GM12878 (cell line): ENCODE results near the gene MYBPC2. TPM values are rescaled to one million over a fixed set of nuclear protein-coding genes. Genes with fewer than 3 reads are reported as not detected.

ENCODE experiments used
- BCLAF1 ChIP-seq: fragments of 450-650 bp; IDR thresholded peaks from 2 replicates; pipeline ENCODE4 v1.6.1; 2017; ENCODE audit warnings: antibody characterized with exemption, mild to moderate bottlenecking, moderate library complexity
- CHD2 ChIP-seq: IDR thresholded peaks from 2 replicates; pipeline ENCODE4 v1.6.1; 2011; ENCODE audit warnings: low read depth, low read length, improper control_type of control experiment, borderline replicate concordance
- EP300 ChIP-seq, 2 experiments: fragments of 150-350 bp in 1 of 2; IDR thresholded peaks; 2 replicates each; pipeline ENCODE4 v1.6.1; 2011 to 2012; ENCODE audit warnings: low read depth in 2 of 2, low read length in 2 of 2, borderline replicate concordance in 1 of 2, improper control_type of control experiment in 1 of 2, inconsistent platforms in 1 of 2; ENCODE audit not compliant: control insufficient read depth in 1 of 2
- FOXM1 ChIP-seq: IDR thresholded peaks from 2 replicates; pipeline ENCODE4 v1.6.1; 2012; ENCODE audit warnings: low read depth, mild to moderate bottlenecking, inconsistent platforms, low read length, moderate library complexity
- GATAD2B ChIP-seq: fragments of 450-650 bp; conservative IDR thresholded peaks from 2 replicates; pipeline ENCODE4 v1.6.1; 2017; ENCODE audit warnings: low read depth, mild to moderate bottlenecking, moderate library complexity
- IKZF1 ChIP-seq: fragments of 450-650 bp; conservative IDR thresholded peaks from 2 replicates; pipeline ENCODE4 v1.6.1; 2017; ENCODE audit warnings: antibody characterized with exemption, mild to moderate bottlenecking
- JUNB ChIP-seq: IDR thresholded peaks from 2 replicates; pipeline ENCODE4 v1.6.1; 2016; ENCODE audit warnings: antibody characterized with exemption, mild to moderate bottlenecking
- MYB ChIP-seq: fragments of 150-350 bp; IDR thresholded peaks from 2 replicates; pipeline ENCODE4 v1.6.1; 2014; ENCODE audit warnings: mild to moderate bottlenecking, low read depth, low read length, borderline replicate concordance
- NBN ChIP-seq: fragments of 450-650 bp; IDR thresholded peaks from 2 replicates; pipeline ENCODE4 v1.6.1; 2016
- NFYA ChIP-seq: IDR thresholded peaks from 2 replicates; pipeline ENCODE4 v1.6.1; 2011; ENCODE audit warnings: low read depth, mild to moderate bottlenecking, low read length, improper control_type of control experiment, borderline replicate concordance
- PAX5 ChIP-seq: IDR thresholded peaks from 2 replicates; pipeline ENCODE4 v1.6.1; 2011; ENCODE audit warnings: low read depth, low read length, borderline replicate concordance
- PML ChIP-seq: IDR thresholded peaks from 2 replicates; pipeline ENCODE4 v1.6.1; 2012; ENCODE audit warnings: low read length, inconsistent platforms
- RELA ChIP-seq: fragments of 450-650 bp; IDR thresholded peaks from 2 replicates; pipeline ENCODE4 v1.8.0; 2014; ENCODE audit warnings: borderline replicate concordance; ENCODE audit not compliant: partially characterized antibody
- SIN3A ChIP-seq: IDR thresholded peaks from 2 replicates; pipeline ENCODE4 v1.6.1; 2012; ENCODE audit warnings: low read depth, low read length, improper control_type of control experiment
- SMAD5 ChIP-seq: IDR thresholded peaks from 2 replicates; pipeline ENCODE4 v1.6.1; 2016; ENCODE audit warnings: antibody characterized with exemption, low read depth
- SP1 ChIP-seq: IDR thresholded peaks from one replicate; pipeline ENCODE4 v1.6.1; 2011; ENCODE audit warnings: low read depth, low read length
- YY1 ChIP-seq: IDR thresholded peaks from 2 replicates; pipeline ENCODE4 v1.6.1; 2011; ENCODE audit warnings: low read depth, mild to moderate bottlenecking, low read length
- ZBED1 ChIP-seq: IDR thresholded peaks from 2 replicates; pipeline ENCODE4 v1.6.1; 2016; ENCODE audit warnings: borderline replicate concordance
- polyA plus RNA-seq, 11 experiments: library from polyadenylated mRNA; depleted of rRNA in 4 of 11; unstranded in 6 of 11; stranded (reverse) in 5 of 11; fragments of >200 nt; fragmentation: Nextera tagmentation in 4 of 11; fragmentation: Illumina TruSeq in 1 of 11; extraction: Ambion mirVana in 4 of 11; extraction: Trizol in 1 of 11; gene quantifications; 1 replicate in 1 of 11; 2 replicates in 10 of 11; pipeline versions ENCODE4 v1.2.1 to v1.2.3, GENCODE V29; 2011 to 2016; ENCODE audit warnings: inconsistent platforms in 2 of 11, missing spikeins in 2 of 11, low read depth in 1 of 11
- total RNA-seq, 4 experiments: library from RNA; depleted of rRNA in 3 of 4; stranded (reverse); fragments of >200 nt in 3 of 4; fragmentation: Illumina TruSeq in 1 of 4; extraction: Trizol in 1 of 4; gene quantifications; 2 replicates each; pipeline versions ENCODE4 v1.2.1 to v1.2.3, GENCODE V29; 2013 to 2021
- TF ChIP-seq, protein P1 (sequence below): IDR thresholded peaks from 2 replicates; pipeline ENCODE4 v1.6.1; 2011; ENCODE audit warnings: mild to moderate bottlenecking, low read depth, low read length, moderate library complexity; ENCODE audit not compliant: insufficient replicate concordance
- TF ChIP-seq, protein P2 (sequence below): fragments of 450-650 bp; conservative IDR thresholded peaks from 2 replicates; pipeline ENCODE4 v1.6.1; 2017; ENCODE audit warnings: mild to moderate bottlenecking, moderate library complexity
- TF ChIP-seq, protein P3 (sequence below): IDR thresholded peaks from 2 replicates; pipeline ENCODE4 v1.6.1; 2011; ENCODE audit warnings: borderline replicate concordance, low read depth, mild to moderate bottlenecking, moderate library complexity, low read length; ENCODE audit not compliant: insufficient read depth, poor library complexity, severe bottlenecking

MYBPC2 gene
- total and polyA plus RNA-seq, 10 of the 15 experiments (the other 5 are each of a cell fraction or from before 2014, with no cell fraction given) = 0.09 to 2.6 (median 0.61) TPM

GRCh38 chr19:50419580-50420035, 13.1 kb upstream of the MYBPC2 start (continued):
- TF ChIP-seq BCLAF1 = no peak
- 0 out of 2 replicates have a peak, but pooled peaks have one; percentile 57 for TF ChIP-seq SMAD5
- TF ChIP-seq, protein P1, sequence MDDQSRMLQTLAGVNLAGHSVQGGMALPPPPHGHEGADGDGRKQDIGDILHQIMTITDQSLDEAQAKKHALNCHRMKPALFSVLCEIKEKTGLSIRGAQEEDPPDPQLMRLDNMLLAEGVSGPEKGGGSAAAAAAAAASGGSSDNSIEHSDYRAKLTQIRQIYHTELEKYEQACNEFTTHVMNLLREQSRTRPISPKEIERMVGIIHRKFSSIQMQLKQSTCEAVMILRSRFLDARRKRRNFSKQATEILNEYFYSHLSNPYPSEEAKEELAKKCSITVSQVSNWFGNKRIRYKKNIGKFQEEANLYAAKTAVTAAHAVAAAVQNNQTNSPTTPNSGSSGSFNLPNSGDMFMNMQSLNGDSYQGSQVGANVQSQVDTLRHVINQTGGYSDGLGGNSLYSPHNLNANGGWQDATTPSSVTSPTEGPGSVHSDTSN = no peak
- no peak for TF ChIP-seq NBN
- TF ChIP-seq SP1 = peak; percentile 36
- TF ChIP-seq GATAD2B = peak; percentile 65; the same call in 1 of the 2 replicates
- no peak; the same call in 1 of the 2 replicates for TF ChIP-seq FOXM1
- TF ChIP-seq PML = 0 out of 2 replicates have a peak, but pooled peaks have one; percentile 60
- no peak for TF ChIP-seq JUNB
- peak; percentile 68 for TF ChIP-seq IKZF1
- 0 out of 2 replicates have a peak, but pooled peaks have one; percentile 32 for TF ChIP-seq YY1
- TF ChIP-seq NFYA = no peak
- TF ChIP-seq, protein P2, sequence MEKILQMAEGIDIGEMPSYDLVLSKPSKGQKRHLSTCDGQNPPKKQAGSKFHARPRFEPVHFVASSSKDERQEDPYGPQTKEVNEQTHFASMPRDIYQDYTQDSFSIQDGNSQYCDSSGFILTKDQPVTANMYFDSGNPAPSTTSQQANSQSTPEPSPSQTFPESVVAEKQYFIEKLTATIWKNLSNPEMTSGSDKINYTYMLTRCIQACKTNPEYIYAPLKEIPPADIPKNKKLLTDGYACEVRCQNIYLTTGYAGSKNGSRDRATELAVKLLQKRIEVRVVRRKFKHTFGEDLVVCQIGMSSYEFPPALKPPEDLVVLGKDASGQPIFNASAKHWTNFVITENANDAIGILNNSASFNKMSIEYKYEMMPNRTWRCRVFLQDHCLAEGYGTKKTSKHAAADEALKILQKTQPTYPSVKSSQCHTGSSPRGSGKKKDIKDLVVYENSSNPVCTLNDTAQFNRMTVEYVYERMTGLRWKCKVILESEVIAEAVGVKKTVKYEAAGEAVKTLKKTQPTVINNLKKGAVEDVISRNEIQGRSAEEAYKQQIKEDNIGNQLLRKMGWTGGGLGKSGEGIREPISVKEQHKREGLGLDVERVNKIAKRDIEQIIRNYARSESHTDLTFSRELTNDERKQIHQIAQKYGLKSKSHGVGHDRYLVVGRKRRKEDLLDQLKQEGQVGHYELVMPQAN = peak; percentile 66; the same call in 1 of the 2 replicates
- TF ChIP-seq EP300 (IDR thresholded peaks at IDR 0.05; ENCODE audit: borderline replicate concordance in 1 of 2, control insufficient read depth in 1 of 2, low read depth in 2 of 2, low read length in 2 of 2) = peak in 1 of 2 experiments; percentile 64; a peak in 2 of 4 replicates
- no peak for TF ChIP-seq RELA
- peak; percentile 55; the same call in 1 of the 2 replicates for TF ChIP-seq PAX5
- peak; percentile 82 for TF ChIP-seq CHD2
- no peak for TF ChIP-seq ZBED1
- no peak for TF ChIP-seq SIN3A
- no peak for TF ChIP-seq MYB
- TF ChIP-seq, protein P3, sequence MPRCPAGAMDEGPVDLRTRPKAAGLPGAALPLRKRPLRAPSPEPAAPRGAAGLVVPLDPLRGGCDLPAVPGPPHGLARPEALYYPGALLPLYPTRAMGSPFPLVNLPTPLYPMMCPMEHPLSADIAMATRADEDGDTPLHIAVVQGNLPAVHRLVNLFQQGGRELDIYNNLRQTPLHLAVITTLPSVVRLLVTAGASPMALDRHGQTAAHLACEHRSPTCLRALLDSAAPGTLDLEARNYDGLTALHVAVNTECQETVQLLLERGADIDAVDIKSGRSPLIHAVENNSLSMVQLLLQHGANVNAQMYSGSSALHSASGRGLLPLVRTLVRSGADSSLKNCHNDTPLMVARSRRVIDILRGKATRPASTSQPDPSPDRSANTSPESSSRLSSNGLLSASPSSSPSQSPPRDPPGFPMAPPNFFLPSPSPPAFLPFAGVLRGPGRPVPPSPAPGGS = peak; percentile 50
